HepG2 (cell line): Measurements from ENCODE around the gene FAM20C. TPM values are rescaled to one million over a fixed set of nuclear protein-coding genes. Genes with fewer than 3 reads are reported as not detected.
A peak's percentile ranks its signal among the peaks of the same experiment; 100 is the strongest.

Experiments used
- ATAC-seq: fragments of 200-7000 bp; cut with Tn5 transposase; 3 replicates; pipeline ENCODE4 v1.9.1; 2020; ENCODE audit warnings: mild to moderate bottlenecking, moderate library complexity
- BruUV-seq: library from RNA; stranded (reverse); fragments of 400-500 nt; replicated peaks from 2 replicates; lab custom pipeline; 2021; lab: Mats Ljungman, UMichigan
- CTCF ChIA-PET: fragments of 300-600 bp; formaldehyde crosslinking; extraction: SDS; loops from one replicate; lab custom pipeline; 2021; ENCODE audit warnings: low total read pairs, inconsistent platforms, low intra/inter-chr PET ratio; lab: Yijun Ruan, JAX
- POLR2A ChIA-PET: fragments of 350-600 bp; sonication (Branson Sonifier 250); formaldehyde crosslinking; loops from one replicate; lab custom pipeline; 2020; ENCODE audit warnings: antibody characterized with exemption, inconsistent platforms; lab: Yijun Ruan, JAX
- DNase-seq: peaks from one replicate; pipeline ENCODE4 v3.0.0-alpha.2; 2015; ENCODE audit warnings: low spot score
- FAIRE-seq: peaks from 3 replicates; lab custom pipeline; 2011; peaks lifted over from hg19 to GRCh38; lab: Jason Lieb, UNC
- H2AFZ ChIP-seq: one replicate; pipeline ENCODE4 v1.6.1; 2011; ENCODE audit warnings: low read length, inconsistent platforms
- H3K27ac ChIP-seq: fragments of 300-600 bp; 3 replicates; pipeline ENCODE4 v1.8.0; 2011; ENCODE audit warnings: mixed run types, mild to moderate bottlenecking, mixed read lengths, low read length, inconsistent platforms; ENCODE audit not compliant: insufficient read depth; ENCODE audit errors: extremely low read length
- H3K27me3 ChIP-seq, 2 experiments: fragments of 200-600 bp in 1 of 2; 2 replicates in 1 of 2; 3 replicates in 1 of 2; pipeline versions ENCODE4 v1.6.0 to v1.8.0; 2011; ENCODE audit warnings: low read length in 2 of 2, mild to moderate bottlenecking in 2 of 2, moderate library complexity in 2 of 2, inconsistent platforms in 1 of 2; ENCODE audit not compliant: insufficient read depth in 2 of 2, control insufficient read depth in 1 of 2
- H3K36me3 ChIP-seq, 2 experiments: fragments of 200-600 bp in 1 of 2; replicated peaks in 1 of 2; 2 replicates in 1 of 2; 3 replicates in 1 of 2; pipeline versions ENCODE4 v1.5.1 to v1.8.0; 2011; ENCODE audit warnings: low read length in 2 of 2, inconsistent platforms in 1 of 2; ENCODE audit not compliant: insufficient read depth in 2 of 2, control insufficient read depth in 1 of 2
- H3K4me1 ChIP-seq: 2 replicates; pipeline ENCODE4 v1.5.1; 2012; ENCODE audit warnings: low read length, inconsistent platforms; ENCODE audit not compliant: insufficient read depth
- H3K4me2 ChIP-seq: 2 replicates; pipeline ENCODE4 v1.6.0; 2011; ENCODE audit warnings: low read depth, low read length, inconsistent platforms
- H3K4me3 ChIP-seq, 3 experiments: fragments of 200-600 bp in 1 of 3; sonication (generic), shearing (Covaris generic) in 1 of 3; replicated peaks in 1 of 3; 2 replicates each; pipeline ENCODE4 v1.5.1; 2011 to 2016; ENCODE audit warnings: low read length in 3 of 3, inconsistent platforms in 2 of 3, low read depth in 2 of 3, mild to moderate bottlenecking in 2 of 3, control low read depth in 1 of 3, mixed read lengths in 1 of 3; ENCODE audit not compliant: insufficient read depth in 1 of 3
- H3K79me2 ChIP-seq: one replicate; pipeline ENCODE4 v1.6.1; 2011; ENCODE audit warnings: low read length, inconsistent platforms; ENCODE audit not compliant: insufficient read depth
- H3K9ac ChIP-seq: 2 replicates; pipeline ENCODE4 v1.6.0; 2011; ENCODE audit warnings: mild to moderate bottlenecking, low read depth, low read length, inconsistent platforms; ENCODE audit not compliant: insufficient read depth
- H3K9me3 ChIP-seq: 2 replicates; pipeline ENCODE4 v1.5.1; 2012; ENCODE audit warnings: mild to moderate bottlenecking, low read length
- H4K20me1 ChIP-seq: 2 replicates; pipeline ENCODE4 v1.6.0; 2011; ENCODE audit warnings: inconsistent platforms, mild to moderate bottlenecking, low read length, moderate library complexity; ENCODE audit not compliant: insufficient read depth
- AGO2 ChIP-seq: fragments of 200-400 bp; formaldehyde crosslinking; optimal IDR thresholded peaks from 2 replicates; pipeline ENCODE3; 2017; ENCODE audit warnings: mild to moderate bottlenecking, low read depth, low read length, moderate library complexity
- MIXL1 ChIP-seq: IDR thresholded peaks from 2 replicates; pipeline ENCODE4 v1.6.1; 2016
- SSRP1 ChIP-seq: IDR thresholded peaks from 2 replicates; pipeline ENCODE4 v1.6.1; 2016; ENCODE audit warnings: control low read depth
- YEATS4 ChIP-seq: sonication (generic); formaldehyde crosslinking; IDR thresholded peaks from 2 replicates; pipeline ENCODE4 v1.4.0; 2020; ENCODE audit warnings: missing genetic modification reagents, borderline replicate concordance
- ZNF142 ChIP-seq: sonication (generic); formaldehyde crosslinking; IDR thresholded peaks from 2 replicates; pipeline ENCODE4 v1.4.0; 2020; ENCODE audit warnings: missing genetic modification reagents
- WGBS: methylation state at CpG from one replicate; pipeline ENCODE4 v1.1.6; 2017; ENCODE audit warnings: low lambda C conversion rate; 5-methylcytosine and 5-hydroxymethylcytosine counted together
- in situ Hi-C: cut with HindIII; loops from 2 replicates; pipeline ENCODE4 v1.10.0; 2017; ENCODE audit warnings: low pct_unique_long_range_greater_than_20kb; ENCODE audit not compliant: extremely low pct_ligation_motif_present
- intact Hi-C: fragments of 100-400 bp; cut with micrococcal nuclease; formaldehyde crosslinking; loops from one replicate; pipeline ENCODE4 v1.10.0; 2022; ENCODE audit not compliant: unreplicated experiment
- polyA plus RNA-seq, 8 experiments: library from polyadenylated mRNA; depleted of rRNA in 3 of 8; stranded (reverse) in 7 of 8; unstranded in 1 of 8; fragments of >200 nt; fragmentation: Illumina TruSeq in 4 of 8; extraction: Trizol in 4 of 8; gene quantifications; 2 replicates each; pipeline versions ENCODE4 v1.2.1 to v1.2.3, GENCODE V29; 2011 to 2016; ENCODE audit warnings: low read depth in 4 of 8, missing spikeins in 1 of 8, mixed read lengths in 1 of 8; ENCODE audit not compliant: insufficient read depth in 1 of 8
- total RNA-seq, 5 experiments: library from RNA; depleted of rRNA; stranded (reverse); fragments of >200 nt; fragmentation: Illumina TruSeq; extraction: Trizol; gene quantifications; 2 replicates each; pipeline ENCODE4 v1.2.3, GENCODE V29; 2016; ENCODE audit warnings: low read depth in 1 of 5
- TF ChIP-seq, protein P1 (sequence below): sonication (generic); formaldehyde crosslinking; IDR thresholded peaks from 2 replicates; pipeline ENCODE4 v1.8.0; 2022; ENCODE audit warnings: mild to moderate bottlenecking, missing genetic modification reagents, borderline replicate concordance
- TF ChIP-seq, protein P2 (sequence below), 2 experiments: IDR thresholded peaks; 2 replicates each; pipeline ENCODE4 v1.6.1; 2011 to 2012; ENCODE audit warnings: low read length in 2 of 2, borderline replicate concordance in 1 of 2, low read depth in 1 of 2, mild to moderate bottlenecking in 1 of 2, moderate library complexity in 1 of 2

FAM20C gene
- total and polyA plus RNA-seq, 2 of the 13 experiments (the other 11 are each of a cell fraction or from before 2014, with no cell fraction given): 11.9 to 19.9 TPM

DNA sequence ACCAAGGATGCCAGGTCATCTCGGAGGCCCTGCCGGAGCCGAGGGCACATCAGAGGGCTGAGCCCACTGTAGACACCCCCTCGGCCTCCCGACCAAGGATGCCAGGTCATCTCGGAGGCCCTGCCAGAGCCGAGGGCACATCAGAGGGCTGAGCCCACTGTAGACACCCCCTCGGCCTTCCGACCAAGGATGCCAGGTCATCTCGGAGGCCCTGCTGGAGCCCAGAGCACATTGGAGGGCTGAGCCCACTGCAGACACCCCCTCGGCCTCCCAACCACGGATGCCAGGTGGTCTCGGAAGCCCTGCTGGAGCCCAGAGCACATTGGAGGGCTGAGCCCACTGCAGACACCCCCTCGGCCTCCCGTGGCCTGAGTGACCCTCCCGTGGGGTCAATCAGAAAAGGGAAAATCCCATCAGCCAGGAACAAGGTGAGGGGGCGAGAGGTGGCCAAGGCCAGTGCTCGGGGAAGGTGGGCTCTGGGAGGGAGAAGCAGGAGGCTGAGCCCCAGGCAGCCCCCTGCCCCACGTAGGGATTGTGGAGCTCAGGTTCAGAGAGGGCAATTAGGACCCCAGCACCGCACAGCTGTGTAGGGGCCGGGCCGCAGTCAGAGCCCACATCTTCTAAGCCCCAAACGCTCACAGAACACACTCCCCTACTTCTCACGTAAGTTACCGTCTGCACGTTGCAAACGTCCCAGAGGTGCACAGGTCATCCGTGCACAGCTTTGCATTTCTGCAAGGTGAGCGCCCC lies 60.0 kb downstream of the FAM20C start (continued):
- TF ChIP-seq ZNF142: no peak
- no peak for TF ChIP-seq MIXL1 (CRISPR knock-in tag)
- TF ChIP-seq SSRP1 (CRISPR knock-in tag): no peak
- TF ChIP-seq, protein P1, sequence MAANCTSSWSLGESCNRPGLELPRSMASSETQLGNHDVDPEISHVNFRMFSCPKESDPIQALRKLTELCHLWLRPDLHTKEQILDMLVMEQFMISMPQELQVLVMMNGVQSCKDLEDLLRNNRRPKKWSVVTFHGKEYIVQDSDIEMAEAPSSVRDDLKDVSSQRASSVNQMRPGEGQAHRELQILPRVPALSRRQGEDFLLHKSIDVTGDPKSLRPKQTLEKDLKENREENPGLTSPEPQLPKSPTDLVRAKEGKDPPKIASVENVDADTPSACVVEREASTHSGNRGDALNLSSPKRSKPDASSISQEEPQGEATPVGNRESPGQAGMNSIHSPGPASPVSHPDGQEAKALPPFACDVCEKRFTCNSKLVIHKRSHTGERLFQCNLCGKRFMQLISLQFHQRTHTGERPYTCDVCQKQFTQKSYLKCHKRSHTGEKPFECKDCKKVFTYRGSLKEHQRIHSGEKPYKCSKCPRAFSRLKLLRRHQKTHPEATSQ (CRISPR knock-in tag): no peak

- ChIA-PET CTCF (no interaction called here), POLR2A (no interaction called here)
- no TSS peak for BruUV-seq
- Histone ChIP-seq H4K20me1 (no peaks in the 10 kb centered on the region), H3K79me2 (no peaks in the 10 kb centered on the region), H3K36me3 (peaks cover 11 to 51% of the 10 kb centered on the region in 2 experiments; a peak in 4 of 5 replicates), H3K4me1 (no peaks in the 10 kb centered on the region), H3K4me2 (no peak overlapping the region), H3K9ac (no peak overlapping the region), H3K4me3 (no peak overlapping the region), H3K27me3 (no peaks in the 10 kb centered on the region), H2AFZ (no peak overlapping the region), H3K9me3 (0 out of 2 replicates have a peak, but pooled peaks cover 11% of the 10 kb centered on the region), H3K27ac (no peak overlapping the region)
- intact Hi-C loops: no loop called here
- FAIRE-seq (no peak), DNase-seq (no peak), ATAC-seq (no peak)
- 95% methylated on average over 15 of the region's 22 CpGs for WGBS
- TF ChIP-seq, protein P2, sequence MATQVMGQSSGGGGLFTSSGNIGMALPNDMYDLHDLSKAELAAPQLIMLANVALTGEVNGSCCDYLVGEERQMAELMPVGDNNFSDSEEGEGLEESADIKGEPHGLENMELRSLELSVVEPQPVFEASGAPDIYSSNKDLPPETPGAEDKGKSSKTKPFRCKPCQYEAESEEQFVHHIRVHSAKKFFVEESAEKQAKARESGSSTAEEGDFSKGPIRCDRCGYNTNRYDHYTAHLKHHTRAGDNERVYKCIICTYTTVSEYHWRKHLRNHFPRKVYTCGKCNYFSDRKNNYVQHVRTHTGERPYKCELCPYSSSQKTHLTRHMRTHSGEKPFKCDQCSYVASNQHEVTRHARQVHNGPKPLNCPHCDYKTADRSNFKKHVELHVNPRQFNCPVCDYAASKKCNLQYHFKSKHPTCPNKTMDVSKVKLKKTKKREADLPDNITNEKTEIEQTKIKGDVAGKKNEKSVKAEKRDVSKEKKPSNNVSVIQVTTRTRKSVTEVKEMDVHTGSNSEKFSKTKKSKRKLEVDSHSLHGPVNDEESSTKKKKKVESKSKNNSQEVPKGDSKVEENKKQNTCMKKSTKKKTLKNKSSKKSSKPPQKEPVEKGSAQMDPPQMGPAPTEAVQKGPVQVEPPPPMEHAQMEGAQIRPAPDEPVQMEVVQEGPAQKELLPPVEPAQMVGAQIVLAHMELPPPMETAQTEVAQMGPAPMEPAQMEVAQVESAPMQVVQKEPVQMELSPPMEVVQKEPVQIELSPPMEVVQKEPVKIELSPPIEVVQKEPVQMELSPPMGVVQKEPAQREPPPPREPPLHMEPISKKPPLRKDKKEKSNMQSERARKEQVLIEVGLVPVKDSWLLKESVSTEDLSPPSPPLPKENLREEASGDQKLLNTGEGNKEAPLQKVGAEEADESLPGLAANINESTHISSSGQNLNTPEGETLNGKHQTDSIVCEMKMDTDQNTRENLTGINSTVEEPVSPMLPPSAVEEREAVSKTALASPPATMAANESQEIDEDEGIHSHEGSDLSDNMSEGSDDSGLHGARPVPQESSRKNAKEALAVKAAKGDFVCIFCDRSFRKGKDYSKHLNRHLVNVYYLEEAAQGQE (IDR thresholded peaks at IDR 0.05; ENCODE audit: borderline replicate concordance in 1 of 2, low read depth in 1 of 2, low read length in 2 of 2): no peak
- no peak for TF ChIP-seq YEATS4 (CRISPR knock-in tag)
- peak; percentile 46 for TF ChIP-seq AGO2
- in situ Hi-C loops: no loop called here
These were observed 60.6 kb downstream of the FAM20C start for GRCh38 chr7:252981-253380.
